GM19463 (cell line): ENCODE measurements around the gene CCDC127.
"Not testable (repeated sequence)": the region's sequence is repeated elsewhere in the genome, so short reads cannot be mapped to it uniquely, and the experiment has no call there.

ENCODE experiments used
- ATAC-seq: cut with Tn5 transposase; IDR thresholded peaks from one replicate; pipeline ENCODE4 v1.9.1; 2021; ENCODE audit warnings: mild to moderate bottlenecking, moderate library complexity; ENCODE audit not compliant: unreplicated experiment

The CCDC127 gene

DNA sequence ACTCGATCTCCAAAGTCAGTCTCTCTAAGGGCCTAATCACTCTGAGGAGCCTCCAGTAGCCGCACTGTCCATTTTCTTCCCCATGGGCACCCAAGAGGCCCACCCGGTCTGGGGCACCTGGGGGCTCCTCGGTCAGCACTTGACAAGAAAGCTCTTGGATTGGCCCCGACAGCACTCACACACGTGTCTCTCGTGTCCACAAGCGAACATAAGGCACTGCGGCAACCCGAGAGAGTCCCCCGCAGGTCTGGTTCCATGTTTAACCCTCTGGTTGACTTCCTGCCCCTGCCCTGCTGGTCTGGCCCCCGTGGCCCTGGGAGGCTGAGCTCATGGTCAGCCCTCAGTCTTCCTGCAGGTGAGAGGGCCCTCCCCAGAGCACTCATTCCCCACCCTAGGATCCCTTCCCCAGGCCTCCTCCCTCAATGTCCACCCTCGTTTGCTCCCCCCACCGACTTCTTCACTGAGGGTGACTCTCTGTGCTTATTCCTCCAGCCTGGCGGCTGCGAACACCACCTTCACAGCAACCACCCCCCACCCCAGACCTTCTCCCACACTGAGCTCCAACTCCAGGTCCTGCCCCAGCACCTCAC lies 43.0 kb downstream of the CCDC127 start:
- ATAC-seq: no peak

DNA sequence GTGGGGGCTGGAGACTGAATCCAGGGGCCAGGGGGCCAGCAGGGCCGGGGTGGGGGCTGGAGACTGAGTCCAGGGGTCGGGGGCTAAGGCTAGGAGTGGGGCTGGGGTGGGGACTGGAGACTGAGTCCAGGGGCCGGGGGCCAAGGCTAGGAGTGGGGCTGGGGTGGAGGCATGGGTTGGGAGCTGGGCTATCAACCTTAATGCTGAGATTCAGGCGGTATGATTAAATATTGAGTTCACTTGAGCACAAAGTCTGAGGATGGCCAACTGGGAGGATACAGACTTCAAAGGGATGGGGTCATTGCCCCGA lies 43.7 kb downstream of the CCDC127 start:
- no peak for ATAC-seq

DNA sequence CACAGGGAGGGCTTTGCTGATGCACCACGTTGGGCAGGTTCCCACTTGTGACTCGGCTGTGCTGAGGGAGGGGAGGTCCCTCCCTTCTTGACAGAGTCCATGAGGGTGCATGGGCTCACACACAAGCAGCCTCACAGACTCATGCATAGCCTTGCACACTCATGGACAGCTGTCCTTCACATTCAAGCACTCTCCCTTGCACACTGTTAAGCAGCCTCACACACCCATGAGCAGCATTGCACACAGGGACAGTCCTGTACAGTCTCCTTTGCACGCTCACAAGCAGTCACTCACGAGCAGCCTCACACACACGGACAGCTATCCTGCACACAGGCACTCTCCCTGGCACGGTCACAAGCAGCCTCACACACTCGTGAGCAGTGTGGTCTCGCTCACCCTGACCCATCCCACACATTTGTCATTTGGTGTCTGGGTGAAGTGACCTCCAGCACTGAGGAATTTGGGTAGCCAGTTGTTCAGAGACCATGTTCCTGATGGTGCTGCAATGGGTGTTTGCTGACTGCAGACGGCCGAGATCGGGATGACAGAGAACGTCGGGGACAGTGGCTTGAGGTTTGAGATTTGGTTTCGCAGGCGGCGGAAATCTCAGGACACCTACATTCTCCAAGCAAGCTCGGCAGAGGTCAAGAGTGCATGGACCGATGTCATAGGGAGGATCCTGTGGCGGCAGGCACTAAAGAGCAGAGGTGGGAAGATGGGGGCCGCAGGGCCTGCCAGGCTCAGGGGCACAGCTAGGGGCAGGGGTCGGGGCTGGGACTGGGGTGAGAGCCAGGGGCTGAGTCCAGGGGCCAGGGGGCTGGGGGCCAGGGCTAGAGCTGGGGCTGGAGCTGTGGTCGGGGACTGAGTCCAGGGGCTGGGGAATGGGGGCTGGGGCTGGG lies 44.3 kb downstream of the CCDC127 start:
- no peak for ATAC-seq

DNA sequence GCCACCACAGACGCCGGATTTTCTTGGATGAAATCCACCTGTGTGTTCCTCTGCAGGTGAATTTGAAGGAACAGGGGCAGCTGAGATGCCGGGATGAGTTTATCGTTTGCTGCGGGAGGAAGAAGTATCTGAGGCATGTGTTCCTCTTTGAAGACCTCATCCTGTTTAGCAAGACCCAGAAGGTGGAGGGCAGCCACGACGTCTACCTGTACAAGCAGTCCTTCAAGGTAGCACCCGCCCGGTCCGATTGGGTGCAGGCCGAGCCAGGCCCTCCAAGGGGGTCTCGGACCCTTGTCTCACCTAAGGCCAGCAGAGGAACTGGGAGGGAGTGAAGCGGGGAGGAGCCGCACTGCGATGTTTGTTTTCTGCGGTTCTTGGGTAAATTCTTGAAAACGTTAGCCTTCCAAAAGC lies 45.1 kb downstream of the CCDC127 start:
- ATAC-seq: no peak

DNA sequence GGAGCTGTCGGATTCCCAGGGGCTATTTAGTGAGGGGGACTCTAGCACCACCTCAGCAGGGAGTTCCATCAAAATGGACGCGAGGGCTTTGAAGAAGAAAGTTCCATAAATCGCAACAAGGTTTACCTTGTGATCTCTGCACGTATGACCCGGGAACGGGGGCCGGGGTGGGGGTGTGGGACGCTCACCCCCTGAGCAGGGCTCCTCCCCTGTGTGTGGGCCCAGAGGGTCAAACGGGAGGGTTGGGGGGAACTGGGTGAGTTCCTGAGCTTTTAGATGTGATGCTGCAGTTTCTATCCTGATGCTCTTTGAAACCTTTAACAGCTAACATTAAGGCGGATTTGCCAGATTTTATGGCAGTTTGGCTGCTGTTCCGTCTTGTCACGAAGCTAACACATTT lies 45.5 kb downstream of the CCDC127 start:
- ATAC-seq: no peak

DNA sequence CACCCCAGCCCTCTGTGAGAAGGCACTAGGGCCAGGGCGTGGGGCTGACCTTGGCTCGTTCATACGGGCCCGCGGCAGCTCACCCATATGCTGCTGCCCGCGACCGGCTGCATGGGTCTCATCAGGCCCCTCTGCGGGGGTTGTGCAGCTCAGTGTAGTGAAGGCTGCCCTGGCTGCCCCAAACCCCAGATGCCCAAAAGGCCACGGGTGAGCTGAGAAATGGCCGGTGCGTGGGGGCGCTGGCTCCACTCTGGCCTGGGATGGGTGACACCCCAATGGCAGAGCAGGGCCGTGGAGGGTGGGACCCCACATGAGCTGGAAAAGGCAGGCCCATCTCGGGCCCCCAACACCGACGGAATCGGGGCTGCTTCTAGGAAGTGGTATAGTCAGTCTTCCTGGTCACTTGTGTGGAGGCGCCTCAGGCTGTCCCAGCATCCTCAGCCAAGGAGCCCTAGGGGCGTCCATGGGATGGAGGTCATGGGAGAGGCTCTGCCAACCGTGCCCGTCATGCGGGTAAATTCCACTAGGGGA lies 46.1 kb downstream of the CCDC127 start:
- ATAC-seq: no peak

DNA sequence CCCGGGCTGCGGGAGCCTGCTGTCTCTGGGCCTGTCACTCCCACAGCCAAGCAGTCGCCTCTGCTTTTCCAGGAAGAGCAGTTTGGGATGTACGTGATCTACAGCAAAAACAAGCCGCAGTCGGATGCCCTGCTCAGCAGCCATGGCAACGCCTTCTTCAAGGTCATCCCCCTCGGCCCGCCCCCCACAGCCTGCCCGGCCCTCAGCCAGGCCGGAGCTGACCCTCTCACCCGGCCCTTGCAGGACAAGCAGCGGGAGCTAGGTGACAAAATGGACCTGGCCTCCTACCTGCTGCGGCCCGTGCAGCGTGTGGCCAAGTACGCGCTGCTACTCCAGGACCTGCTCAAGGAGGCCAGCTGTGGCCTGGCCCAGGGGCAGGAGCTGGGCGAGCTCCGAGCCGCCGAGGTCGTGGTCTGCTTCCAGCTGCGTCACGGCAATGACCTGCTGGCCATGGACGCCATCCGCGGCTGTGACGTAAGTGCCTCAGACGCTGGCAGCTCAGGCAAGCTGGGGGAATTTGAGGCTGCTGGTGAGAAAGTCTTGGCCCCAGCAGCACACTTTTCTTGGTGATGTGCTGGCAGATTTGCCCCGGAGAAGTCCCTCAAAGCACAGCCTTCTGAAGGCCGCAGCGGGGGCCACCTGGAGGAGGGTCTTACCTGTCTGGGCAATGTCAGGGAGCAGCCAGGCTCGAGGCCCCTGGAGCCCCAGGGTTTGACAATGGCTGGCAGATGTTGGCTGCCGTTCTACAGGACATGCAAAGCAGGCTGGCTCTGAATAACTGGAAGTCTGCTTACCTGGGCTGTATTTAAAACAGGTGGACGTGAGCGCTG lies 46.8 kb downstream of the CCDC127 start:
- ATAC-seq: no peak

DNA sequence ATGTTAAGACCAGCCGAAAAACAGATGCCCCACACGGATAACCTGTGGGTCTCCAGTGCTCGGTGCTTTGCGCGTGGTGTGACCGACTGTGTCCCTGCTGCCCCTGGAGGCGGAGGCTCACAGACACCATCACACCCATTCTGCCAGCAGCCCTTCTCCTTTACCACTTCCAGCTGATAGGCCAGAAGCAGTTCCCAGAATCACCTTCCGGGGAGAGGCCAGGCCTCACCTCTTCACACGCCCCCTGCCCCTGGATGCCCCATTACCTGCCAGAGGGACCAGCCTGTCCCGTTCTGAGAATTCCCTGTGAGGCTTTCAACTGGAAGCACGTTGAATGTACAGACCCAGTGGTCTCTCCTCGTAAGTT lies 48.2 kb downstream of the CCDC127 start:
- ATAC-seq: no peak

DNA sequence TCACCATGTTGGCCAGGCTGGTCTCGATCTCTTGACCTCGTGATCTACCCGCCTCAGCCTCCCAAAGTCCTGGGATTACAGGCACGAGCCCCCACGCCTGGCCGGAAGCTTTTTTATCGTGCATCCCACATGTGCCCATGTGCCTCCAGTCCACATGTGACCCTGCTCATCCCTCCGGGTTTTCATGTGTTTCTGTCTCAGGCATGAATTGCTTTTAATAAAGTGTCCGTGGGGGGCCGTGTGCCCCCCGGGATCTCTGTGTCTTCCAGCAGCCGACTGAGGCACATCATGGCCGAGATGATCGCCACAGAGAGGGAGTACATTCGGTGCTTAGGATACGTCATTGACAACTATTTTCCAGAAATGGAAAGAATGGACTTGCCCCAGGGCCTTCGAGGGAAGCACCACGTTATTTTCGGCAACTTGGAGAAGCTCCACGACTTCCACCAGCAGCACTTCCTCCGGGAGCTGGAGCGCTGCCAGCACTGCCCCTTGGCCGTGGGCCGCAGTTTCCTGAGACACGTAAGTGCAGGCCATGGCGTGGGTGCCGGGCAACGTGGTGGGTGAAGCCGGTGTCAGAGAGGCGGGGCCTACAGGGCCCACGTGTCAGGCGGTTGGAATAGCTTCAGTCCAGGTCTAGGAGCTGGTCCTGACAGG lies 48.8 kb downstream of the CCDC127 start:
- ATAC-seq: no peak

DNA sequence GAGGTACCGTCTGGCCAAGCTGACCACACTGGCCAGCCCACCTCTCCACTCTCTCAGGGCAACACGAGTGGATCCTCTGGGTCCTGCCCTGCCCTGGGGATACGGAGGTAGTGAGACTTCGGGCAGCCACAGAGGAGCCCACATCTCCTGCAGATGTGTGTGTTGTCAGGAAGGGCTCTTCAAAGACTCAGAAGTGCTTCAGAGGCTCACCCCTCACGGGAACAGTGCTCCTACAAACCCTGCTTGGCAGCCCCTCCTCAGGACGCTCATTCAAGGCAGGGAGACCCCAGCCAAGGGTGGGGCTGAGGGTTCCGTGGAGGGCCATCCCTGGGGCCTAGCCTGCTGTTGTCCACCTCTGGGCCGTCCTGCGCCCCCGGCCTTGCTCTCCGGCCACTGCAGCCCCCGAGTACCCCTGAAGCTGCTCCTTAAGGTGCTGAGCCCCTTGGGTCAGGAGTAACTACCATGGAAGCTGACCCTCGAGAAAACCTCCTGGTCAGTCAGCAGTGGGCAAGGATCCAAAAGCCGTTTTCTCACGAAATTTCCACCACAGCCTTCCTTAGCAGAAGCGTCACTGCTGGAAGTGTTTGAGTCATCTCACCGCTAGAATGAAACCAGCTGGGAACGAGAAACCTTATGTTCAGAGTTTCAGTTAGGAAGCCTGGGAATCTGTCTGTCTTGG lies 49.8 kb downstream of the CCDC127 start:
- no peak for ATAC-seq

DNA sequence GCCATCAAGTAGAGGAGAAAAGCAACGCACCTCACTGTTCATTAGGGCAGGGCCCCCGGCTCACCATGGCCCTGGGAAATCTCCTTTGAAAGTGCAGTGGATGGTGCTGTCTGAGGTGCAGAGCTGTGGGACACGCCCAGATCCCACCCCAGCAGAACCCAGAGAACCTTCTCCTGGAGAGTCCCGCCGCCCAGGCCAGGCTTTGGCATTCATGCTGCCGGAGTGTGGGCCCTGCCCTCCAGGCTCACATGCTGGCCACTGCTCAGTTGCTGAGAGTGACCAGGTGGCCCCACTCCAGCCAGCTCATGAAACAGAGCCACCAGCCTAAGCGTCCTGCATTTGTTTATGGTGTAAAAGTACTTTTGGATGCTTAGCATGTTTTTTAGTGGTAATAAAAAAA lies 50.4 kb downstream of the CCDC127 start:
- ATAC-seq: no peak

DNA sequence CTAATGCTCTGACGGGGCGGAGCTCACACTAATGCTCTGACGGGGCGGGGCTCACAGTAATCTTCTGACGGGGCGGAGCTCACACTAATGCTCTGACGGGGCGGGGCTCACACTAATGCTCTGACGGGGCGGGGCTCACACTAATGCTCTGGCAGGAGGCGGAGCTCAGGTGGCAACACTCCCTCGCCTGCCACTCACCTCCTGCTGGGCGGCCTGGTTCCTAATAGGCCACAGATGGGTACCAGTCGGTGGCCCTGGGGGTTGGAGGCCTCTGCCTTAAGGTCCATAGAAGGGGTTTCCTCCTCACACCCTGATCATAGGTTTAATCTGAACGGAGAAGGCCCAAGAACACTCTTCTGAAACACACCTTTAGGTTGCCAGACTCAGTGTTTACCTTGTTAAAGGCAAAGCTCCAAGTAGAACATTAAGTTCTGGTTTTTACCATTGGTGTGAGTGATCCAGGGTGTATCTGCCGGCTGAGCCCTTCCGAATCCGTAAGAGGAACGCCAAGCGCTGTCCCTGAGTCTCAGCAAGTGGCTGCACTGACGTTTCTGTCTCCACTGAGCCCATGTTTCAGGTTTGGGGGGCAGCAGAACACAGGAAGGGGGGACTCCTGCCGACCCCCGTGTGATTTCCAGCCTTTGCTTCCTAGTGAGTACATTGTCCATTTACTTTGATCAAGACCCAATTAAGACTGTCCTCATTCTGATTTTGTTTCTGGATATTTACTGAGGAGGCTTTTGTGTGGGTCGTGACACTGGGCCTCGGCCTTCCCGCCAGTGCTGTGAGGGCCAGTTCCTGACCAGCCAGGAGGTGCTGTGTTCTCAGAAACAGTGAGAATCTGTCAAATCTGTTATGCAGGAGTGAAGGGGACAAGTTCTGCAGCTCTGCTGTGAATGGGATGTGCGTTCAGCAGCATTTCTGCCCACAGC lies 51.2 kb downstream of the CCDC127 start:
- ATAC-seq: no peak

DNA sequence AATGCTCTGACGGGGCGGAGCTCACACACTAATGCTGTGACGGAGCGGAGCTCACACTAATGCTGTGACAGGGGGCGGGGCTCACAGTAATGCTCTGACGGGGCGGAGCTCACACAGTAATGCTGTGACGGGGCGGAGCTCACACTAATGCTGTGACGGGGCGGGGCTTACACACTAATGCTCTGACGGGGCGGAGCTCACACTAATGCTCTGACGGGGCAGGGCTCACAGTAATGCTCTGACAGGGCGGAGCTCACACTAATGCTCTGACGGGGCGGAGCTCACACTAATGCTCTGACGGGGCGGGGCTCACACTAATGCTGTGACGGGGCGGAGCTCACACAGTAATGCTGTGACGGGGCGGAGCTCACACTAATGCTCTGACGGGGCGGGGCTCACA lies 53.2 kb downstream of the CCDC127 start:
- ATAC-seq: not testable (repeated sequence)

DNA sequence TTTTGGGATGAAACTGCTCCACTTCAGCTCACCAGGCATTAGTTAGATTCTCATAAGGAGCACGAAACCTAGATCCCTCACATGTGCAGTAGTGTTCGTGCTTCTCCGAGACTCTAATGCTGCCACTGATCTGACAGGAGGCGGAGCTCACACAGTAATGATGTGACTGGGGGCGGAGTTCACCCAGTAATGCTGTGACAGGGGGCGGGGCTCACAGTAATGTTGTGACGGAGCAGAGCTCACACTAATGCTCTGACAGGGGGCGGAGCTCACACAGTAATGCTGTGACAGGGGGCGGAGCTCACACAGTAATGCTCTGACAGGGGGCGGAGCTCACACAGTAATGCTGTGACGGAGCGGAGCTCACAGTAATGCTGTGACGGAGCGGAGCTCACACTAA lies 53.7 kb downstream of the CCDC127 start:
- no peak for ATAC-seq

DNA sequence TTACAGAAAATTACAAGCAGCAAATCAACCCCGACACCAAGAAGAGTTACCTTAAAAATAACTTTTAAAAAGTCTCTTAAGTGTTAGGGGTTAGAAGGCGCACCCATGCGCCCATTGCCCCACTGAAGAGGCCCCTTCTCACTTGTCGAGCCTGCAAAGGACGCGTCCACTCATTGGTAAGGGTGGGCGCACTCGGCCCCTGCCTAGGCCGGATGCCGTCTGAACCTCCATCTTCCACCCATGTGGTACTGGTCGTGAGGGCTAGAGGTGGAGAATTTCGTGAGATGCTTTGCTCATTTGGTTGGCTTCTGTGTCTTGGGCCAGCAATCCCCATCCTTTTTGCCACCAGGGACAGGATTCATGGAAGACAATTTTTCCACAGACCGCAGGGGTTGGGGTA lies 54.1 kb downstream of the CCDC127 start:
- no peak for ATAC-seq

DNA sequence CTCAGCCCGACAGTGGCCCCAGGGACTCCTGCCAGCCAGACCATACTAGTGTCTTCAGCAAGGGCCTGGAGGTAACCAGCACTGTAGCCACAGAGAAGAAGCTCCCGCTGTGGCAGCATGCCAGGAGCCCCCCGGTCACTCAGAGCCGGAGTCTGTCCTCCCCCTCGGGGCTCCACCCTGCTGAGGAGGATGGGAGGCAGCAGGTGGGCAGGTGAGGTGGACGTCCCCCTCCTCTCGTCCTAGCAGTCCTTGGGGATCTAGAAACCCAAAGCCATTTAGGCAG lies 54.7 kb downstream of the CCDC127 start:
- no peak for ATAC-seq

DNA sequence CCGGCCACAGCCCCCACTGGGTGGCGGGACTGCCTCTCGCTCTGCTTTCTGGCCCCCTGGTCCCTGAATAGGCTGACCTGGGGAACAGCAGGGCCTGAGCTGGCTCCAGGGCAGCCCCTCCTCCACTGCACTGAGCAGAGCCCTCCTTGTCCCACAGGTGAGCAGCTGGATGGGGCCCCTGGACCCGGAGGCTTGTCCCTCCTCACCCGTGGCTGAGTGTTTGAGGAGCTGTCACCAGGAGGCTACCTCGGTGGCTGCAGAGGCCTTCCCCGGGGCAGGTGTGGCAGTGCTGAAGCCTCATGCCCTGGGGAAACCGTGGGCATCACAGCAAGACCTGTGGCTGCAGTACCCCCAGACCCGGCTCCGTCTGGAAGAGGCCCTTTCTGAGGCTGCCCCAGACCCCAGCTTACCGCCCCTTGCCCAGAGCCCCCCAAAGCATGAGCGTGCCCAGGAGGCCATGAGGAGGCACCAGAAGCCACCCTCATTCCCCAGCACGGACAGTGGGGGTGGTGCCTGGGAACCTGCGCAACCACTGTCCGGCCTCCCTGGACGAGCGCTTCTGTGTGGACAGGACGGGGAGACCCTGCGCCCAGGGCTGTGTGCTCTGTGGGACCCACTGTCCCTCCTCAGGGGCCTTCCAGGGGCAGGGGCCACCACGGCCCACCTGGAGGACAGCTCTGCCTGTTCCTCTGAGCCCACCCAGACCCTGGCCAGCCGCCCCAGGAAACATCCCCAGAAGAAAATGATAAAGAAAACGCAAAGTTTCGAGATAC lies 55.2 kb downstream of the CCDC127 start:
- no peak for ATAC-seq

DNA sequence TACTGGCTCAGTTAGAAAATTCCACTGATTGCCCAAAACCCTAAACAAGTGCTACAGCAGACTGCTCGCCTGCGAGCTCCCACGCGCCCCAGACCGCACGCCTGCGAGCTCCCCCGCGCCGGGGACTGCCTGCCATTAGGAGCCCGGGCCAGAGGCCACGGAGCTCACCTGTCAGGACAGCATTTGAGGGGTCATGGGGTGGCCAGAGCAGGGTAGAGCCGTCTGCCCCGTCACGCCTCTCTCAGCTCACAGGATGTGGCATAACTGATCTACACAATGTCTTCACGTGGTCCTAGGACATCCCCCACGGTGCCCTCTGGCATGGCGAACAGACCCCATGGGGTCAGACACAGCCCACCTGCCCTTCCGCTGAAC lies 55.8 kb downstream of the CCDC127 start:
- ATAC-seq: no peak

DNA sequence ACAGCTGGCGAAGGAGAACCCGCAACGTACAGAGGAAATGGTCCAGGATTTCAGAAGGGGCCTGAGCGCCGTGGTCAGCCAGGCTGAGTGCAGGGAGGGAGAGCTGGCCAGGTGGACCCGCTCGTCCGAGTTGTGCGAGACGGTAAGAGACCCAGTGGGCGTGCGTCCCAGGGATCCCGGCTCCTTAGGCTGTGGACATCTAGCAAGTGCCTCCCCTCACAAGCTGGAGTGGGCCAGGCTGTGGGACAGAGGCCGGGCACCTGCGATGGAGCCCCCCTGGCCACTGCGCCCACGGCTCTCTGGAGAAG lies 56.2 kb downstream of the CCDC127 start:
- ATAC-seq: no peak
